ACC112 (cell line): ENCODE measurements around the gene BCL2L2.

Experiments used
- H2AFZ ChIP-seq: fragments of 200-600 bp; sonication (generic); one replicate; pipeline ENCODE4 v1.6.0; 2017; ENCODE audit warnings: antibody characterized with exemption, low read length; ENCODE audit not compliant: unreplicated experiment
- H3K27ac ChIP-seq: fragments of 200-600 bp; sonication (generic); 2 replicates; pipeline ENCODE4 v1.5.1; 2014; ENCODE audit warnings: low read depth, mild to moderate bottlenecking, antibody characterized with exemption, low read length, moderate library complexity
- H3K27me3 ChIP-seq: fragments of 200-600 bp; sonication (generic); 2 replicates; pipeline ENCODE4 v1.6.1; 2014; ENCODE audit warnings: mild to moderate bottlenecking, antibody characterized with exemption, low read length, moderate library complexity, mixed read lengths; ENCODE audit not compliant: insufficient read depth
- H3K36me3 ChIP-seq: fragments of 200-600 bp; sonication (generic); 2 replicates; pipeline ENCODE4 v1.6.1; 2016; ENCODE audit warnings: mild to moderate bottlenecking, antibody characterized with exemption, low read length, moderate library complexity, mixed read lengths; ENCODE audit not compliant: insufficient read depth
- H3K4me1 ChIP-seq: fragments of 200-600 bp; sonication (generic); one replicate; pipeline ENCODE4 v1.6.1; 2016; ENCODE audit warnings: low read length, mixed read lengths; ENCODE audit not compliant: insufficient read depth, unreplicated experiment, control insufficient read depth
- H3K4me3 ChIP-seq: fragments of 200-600 bp; sonication (generic); 2 replicates; pipeline ENCODE4 v1.5.1; 2014; ENCODE audit warnings: mild to moderate bottlenecking, low read depth, low read length
- H3K79me2 ChIP-seq: fragments of 200-600 bp; sonication (generic); one replicate; pipeline ENCODE4 v1.6.0; 2016; ENCODE audit warnings: low read length; ENCODE audit not compliant: control insufficient read depth, unreplicated experiment, insufficient read depth

Gene BCL2L2

DNA sequence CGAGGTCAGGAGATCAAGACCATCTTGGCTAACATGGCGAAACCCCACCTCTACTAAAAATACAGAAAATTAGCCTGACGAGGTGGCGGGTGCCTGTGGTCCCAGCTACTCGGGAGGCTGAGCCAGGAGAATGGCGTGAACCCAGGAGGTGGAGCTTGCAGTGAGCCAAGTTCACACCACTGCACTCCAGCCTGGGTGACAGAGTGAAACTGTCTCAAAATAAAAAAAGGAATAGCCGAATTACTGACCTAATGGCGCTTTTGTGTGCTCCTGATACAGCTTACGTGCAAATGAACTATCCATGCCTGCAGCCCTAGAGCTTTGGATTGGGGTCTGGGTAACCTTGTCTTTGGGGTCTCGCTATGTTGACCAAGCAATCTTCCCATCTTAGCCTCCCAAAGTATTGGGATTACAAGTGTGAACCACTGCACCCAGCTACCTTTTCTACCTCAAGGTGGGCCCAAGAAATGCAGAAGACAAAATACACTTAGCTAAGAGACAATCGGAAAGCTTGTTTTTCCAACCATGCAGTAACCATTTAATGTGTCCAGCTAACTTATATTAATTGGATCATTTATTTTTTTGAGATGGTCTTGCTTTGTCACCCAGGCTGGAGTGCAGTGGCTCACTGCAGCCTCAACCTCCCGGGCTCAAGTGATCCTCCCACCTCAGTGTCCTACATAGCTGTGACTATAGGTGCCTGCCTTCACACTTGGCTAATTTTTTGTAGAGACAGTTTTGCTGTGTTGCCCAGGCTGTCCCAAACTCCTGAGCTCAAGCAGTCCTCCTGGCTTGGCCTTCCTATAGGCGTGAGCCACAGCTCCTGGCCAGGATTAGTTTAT, 20.1 kb downstream of the BCL2L2 start:
- peaks cover 11% of the 10 kb centered on the region; the same call in 1 of the 2 replicates for H3K36me3 ChIP-seq
- H3K4me3 ChIP-seq = no peak overlapping the region
- no peak overlapping the region for H2AFZ ChIP-seq
- H3K79me2 ChIP-seq = peaks cover 29% of the 10 kb centered on the region
- no peak overlapping the region for H3K27ac ChIP-seq
- H3K27me3 ChIP-seq = no peaks in the 10 kb centered on the region
- H3K4me1 ChIP-seq = peaks cover 8% of the 10 kb centered on the region

DNA sequence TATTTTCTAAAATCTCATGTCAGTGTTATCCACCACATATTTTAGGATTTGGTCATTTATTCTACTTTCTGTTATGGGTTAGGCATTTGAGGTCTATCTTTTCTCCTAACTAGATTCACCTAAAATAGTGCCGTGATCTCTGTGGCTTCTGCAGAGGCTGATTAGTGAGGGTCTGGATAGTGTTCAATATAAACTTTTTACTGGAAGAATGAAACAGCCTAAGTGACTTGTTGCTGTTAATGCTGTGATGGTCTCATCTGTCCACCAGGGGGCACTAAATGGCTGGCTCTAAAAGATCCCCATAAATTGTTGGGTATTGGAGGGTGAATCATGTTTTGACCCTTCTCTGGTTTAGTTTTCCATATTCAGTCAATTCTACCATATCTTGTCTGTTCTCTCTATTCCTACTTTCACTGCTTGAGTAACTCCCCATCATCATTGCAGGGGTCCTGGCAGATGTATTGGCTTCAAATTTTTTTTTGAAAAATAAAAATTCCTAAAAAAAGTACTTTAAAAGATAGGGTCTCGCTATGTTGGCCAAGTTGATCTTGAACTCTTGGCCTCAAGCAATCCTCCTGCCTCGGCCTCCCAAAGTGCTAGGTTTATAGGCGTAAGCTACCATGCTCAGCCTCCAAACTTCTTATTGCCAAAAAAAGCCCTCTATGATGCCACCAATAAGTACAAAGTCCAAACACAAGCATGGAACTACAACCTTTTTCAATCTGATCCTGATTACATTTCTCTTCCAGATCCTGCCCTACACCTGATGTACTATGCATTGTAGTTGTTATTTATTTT, 21.5 kb downstream of the BCL2L2 start:
- peaks cover 4% of the 10 kb centered on the region for H3K4me1 ChIP-seq
- peaks cover 15% of the 10 kb centered on the region for H3K79me2 ChIP-seq
- peaks cover under 1% of the 10 kb centered on the region; the same call in 1 of the 2 replicates for H3K27me3 ChIP-seq
- no peak overlapping the region for H3K27ac ChIP-seq
- H3K4me3 ChIP-seq = no peak overlapping the region
- no peak overlapping the region for H2AFZ ChIP-seq
- peaks cover 11% of the 10 kb centered on the region; the same call in 1 of the 2 replicates for H3K36me3 ChIP-seq

DNA sequence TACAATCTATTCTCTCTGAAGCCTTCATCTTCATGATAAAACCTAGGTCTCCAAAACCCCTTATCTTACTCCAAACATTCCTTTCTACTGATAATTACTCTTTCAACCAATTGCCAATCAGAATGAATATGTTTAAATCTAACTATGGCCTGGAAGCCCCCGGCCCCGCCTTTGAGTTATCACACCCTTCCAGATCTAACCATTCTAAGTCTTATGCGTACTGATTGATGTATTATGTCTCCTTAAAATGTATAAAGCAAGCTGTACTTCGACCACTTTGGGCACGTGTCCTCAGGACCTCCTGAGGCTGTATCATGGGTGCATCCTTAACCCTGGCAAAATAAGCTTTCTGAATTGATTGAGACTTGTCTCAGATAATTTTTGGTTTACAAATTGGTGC, 29.0 kb downstream of the BCL2L2 start:
- no peaks in the 10 kb centered on the region for H3K4me1 ChIP-seq
- H2AFZ ChIP-seq = no peak overlapping the region
- H3K27ac ChIP-seq = no peak overlapping the region
- H3K79me2 ChIP-seq = no peaks in the 10 kb centered on the region
- H3K36me3 ChIP-seq = no peaks in the 10 kb centered on the region; the same call in 1 of the 2 replicates
- H3K4me3 ChIP-seq = no peak overlapping the region
- H3K27me3 ChIP-seq = peaks cover 19% of the 10 kb centered on the region

DNA sequence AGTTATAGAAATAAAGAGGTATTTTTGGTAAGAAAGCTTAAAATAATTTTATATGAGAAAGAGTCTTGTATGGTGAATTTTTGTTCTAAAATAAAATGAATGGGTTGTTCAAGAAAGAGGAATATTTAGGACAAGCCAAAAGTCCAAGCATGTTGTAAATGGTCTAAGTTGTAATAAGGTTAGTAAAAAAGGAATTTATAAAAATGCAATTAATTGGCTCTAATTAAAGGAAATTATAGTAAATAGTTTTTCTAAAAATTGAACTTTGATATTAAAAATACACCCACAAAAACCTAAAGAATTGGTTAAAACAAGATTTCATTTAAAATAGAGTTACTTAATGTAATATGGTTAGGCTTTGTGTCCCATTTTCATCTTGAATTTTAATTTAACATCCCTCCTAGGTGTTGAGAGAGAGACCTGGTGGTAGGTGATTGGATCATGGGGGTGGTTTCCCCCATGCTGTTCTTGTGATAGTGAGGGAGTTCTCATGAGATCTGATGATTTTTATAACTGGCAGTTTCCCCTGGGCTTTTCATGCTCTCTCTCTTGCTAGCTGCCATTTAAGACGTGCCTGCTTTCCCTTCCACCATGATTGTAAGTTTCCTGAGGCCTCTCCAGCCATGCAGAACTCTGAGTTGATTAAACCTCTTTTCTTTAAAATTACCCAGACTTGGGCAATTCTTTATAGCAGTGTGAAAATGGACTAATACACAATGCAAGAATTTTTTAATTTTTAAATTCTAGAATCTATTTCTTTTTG, 33.1 kb downstream of the BCL2L2 start:
- Histone ChIP-seq H3K27me3 (peaks cover 23% of the 10 kb centered on the region), H3K4me1 (no peaks in the 10 kb centered on the region), H2AFZ (no peak overlapping the region), H3K27ac (no peak overlapping the region), H3K79me2 (no peaks in the 10 kb centered on the region), H3K4me3 (no peak overlapping the region), H3K36me3 (no peaks in the 10 kb centered on the region; the same call in 1 of the 2 replicates)

DNA sequence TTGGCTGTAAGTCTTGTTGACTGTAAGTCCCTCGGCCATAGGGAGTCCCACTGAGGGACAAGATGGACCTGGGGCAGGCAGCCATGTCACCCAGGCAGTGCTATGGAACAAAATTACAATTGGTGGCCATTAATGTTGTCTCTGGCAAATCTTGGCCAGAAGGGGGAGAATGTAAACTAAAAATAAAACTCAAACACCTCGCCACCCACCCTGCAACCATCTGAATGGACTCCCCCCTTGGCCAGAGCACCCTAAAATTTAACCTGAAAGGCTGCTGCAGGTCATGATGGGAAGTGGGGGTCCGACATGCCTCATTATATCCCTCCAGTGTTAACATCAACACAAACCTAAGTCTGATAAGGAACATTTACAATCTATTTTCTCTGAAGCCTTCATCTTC, 37.8 kb downstream of the BCL2L2 start:
- Histone ChIP-seq H3K27ac (no peak overlapping the region), H3K4me1 (no peaks in the 10 kb centered on the region), H3K4me3 (no peak overlapping the region), H3K36me3 (no peaks in the 10 kb centered on the region), H3K27me3 (peaks cover 8% of the 10 kb centered on the region), H2AFZ (no peak overlapping the region), H3K79me2 (no peaks in the 10 kb centered on the region)

DNA sequence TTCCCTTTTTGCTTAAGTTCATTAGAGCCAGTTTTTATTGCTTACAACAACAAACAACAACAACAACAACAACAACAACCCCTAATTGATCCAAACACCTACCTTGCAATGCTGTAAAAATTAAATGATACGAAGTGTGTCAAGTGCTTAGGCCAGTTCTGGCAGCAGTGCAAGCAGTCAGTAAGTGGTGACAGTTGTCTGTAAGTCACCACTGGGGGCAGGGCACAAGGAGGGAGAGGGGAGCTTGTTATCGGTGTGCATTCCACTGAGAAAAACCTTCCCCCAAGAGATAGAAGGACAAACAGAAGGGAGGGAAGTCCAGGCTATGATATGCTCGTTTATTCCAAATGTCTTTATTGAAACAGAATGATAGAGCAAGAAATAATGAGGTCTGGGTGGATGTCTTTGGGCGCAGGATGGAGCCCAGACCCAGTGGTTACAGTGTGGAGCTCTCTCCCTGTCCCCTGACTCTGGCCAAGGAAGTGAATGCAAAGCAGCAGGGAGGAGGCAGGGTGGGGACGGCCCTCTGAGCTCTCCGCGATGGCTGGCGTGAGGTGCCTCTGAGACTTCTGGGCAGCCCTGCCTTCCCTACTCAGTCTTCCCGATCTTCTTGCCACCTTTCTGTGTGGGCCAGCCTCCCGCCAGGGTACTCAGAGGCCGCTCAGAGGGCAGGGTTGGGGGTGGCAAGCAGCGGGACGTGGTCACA, 39.5 kb downstream of the BCL2L2 start:
- no peak overlapping the region for H3K27ac ChIP-seq
- H3K27me3 ChIP-seq = peaks cover 8% of the 10 kb centered on the region
- H3K36me3 ChIP-seq = no peaks in the 10 kb centered on the region
- no peak overlapping the region for H3K4me3 ChIP-seq
- H2AFZ ChIP-seq = no peak overlapping the region
- no peaks in the 10 kb centered on the region for H3K79me2 ChIP-seq
- no peaks in the 10 kb centered on the region for H3K4me1 ChIP-seq

DNA sequence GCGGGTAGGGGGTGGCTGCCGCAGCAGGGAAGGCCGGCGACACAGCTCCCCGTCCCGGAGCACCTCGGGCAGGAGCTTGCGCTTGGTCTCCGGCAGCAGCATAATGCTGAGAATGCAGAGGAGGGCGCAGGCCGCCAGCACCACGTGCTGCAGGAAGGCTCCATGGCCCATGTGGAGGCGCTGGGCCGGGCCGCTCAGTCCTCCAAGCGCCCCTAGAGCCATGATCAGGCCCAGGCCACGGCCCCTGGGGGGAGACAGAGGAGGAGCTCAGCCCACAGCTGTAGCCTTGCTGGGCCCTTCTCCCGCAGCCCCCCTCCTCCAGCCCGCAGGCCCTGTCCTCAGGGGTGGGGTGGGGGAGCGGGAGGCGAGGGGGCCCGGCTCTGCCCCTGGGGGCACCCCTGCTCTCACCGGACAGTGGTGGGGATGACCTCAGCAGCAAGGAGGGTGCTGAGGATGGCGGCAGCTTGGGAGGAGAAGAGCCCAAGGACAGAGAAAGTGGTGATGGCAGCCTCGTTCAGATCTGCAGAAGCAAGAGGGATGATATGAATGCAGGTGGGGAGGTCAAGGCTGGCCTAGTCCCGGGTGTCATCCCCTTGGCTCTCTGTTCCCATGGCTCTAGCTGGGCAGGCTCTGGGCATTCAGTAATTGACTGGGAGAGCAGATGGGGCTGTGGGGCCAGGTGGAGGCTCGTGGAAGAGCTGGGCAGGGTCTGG, 40.2 kb downstream of the BCL2L2 start:
- no peaks in the 10 kb centered on the region for H3K4me1 ChIP-seq
- no peaks in the 10 kb centered on the region for H3K79me2 ChIP-seq
- no peak overlapping the region for H2AFZ ChIP-seq
- no peak overlapping the region for H3K27ac ChIP-seq
- H3K4me3 ChIP-seq = no peak overlapping the region
- H3K36me3 ChIP-seq = no peaks in the 10 kb centered on the region
- H3K27me3 ChIP-seq = peaks cover 8% of the 10 kb centered on the region

DNA sequence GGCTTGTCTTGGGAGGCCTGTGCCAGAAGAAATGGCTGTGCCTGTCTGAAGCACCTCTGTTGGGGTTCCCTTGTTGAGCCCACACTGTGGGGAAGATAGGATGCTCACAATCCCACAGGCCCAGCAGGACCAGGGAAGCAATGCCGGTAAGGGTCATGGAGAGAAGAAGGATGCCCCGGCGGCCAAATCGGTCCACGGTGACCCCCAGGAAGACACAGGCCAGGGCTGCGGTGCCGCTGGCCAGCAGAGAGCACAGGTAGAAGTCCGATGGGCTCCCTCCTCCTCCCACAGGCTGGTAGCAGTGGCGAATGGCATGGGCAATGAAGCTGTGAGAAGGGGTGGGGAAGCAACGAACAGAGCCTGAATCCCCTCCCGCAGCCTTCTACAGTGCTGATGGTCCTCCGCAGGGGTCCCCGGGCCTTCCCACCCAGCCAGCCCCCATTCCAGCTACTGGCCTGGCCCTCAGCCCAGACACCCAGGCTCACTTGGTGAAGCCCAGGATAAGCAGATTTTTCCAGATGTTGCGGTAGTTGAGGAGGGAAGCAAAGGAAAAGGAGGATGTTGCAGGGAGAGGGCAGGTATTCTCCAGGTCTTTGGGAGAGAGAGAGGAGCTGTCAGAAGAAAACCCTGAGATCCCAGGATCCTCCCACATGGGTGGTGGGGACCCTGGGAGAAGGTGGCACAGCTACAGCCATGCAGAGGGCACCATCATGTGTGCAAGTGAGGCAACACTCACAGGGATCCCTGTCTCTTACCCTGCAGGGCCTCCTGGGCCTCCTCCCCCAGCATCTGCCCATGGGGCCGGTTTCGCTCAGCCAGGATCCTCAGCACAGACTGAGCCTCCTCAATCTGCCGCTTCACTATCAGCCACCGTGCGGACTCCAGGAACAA, 41.0 kb downstream of the BCL2L2 start:
- peaks cover 2% of the 10 kb centered on the region for H3K27me3 ChIP-seq
- H2AFZ ChIP-seq = no peak overlapping the region
- H3K27ac ChIP-seq = no peak overlapping the region
- H3K4me1 ChIP-seq = no peaks in the 10 kb centered on the region
- no peak overlapping the region for H3K4me3 ChIP-seq
- no peaks in the 10 kb centered on the region for H3K79me2 ChIP-seq
- no peaks in the 10 kb centered on the region for H3K36me3 ChIP-seq

DNA sequence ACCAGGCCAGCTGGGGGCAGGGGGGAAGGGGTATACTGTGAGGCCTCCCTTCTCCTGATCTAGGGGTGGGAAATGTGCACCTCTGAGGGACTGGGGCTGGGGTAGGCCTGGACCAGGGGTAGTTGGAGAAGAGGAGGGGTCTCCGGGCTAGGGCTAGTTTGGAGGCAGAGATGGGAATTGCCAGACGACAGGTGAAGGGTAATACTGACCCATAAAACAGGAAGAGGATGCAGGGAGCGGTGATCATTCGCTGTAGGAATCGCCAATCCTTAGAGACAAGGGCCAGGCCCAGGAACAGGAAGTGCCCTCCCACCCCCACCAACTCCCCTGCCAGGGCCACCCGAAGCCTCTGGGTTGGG, 41.6 kb downstream of the BCL2L2 start:
- no peak overlapping the region for H3K27ac ChIP-seq

More for the DNA sequence above, 41.6 kb downstream of the BCL2L2 start:
- Histone ChIP-seq H3K4me3 (no peak overlapping the region), H2AFZ (no peak overlapping the region), H3K4me1 (peaks cover 4% of the 10 kb centered on the region), H3K79me2 (no peaks in the 10 kb centered on the region), H3K27me3 (no peaks in the 10 kb centered on the region), H3K36me3 (no peaks in the 10 kb centered on the region)
